Lower leg skin (tissue), 4 donors: ENCODE data around the gene NPDC1. TPM values are rescaled to one million over a fixed set of nuclear protein-coding genes. Genes with fewer than 3 reads are reported as not detected.

Source experiments
- DNase-seq, 2 donors: peaks; one replicate each; pipeline ENCODE4 v3.0.0-alpha.2; 2019; ENCODE audit warnings: low spot score in 2 of 2
- H3K4me3 ChIP-seq: fragments of 200-600 bp; sonication (generic); 2 replicates; pipeline ENCODE4 v1.5.1; 2017; ENCODE audit warnings: mild to moderate bottlenecking, low read depth; ENCODE audit not compliant: poor library complexity, severe bottlenecking
- POLR2A ChIP-seq, 2 donors: fragments of 450-650 bp; IDR thresholded peaks; one replicate each; pipeline ENCODE4 v1.6.1; 2016 to 2017; ENCODE audit warnings: antibody characterized with exemption in 2 of 2, mild to moderate bottlenecking in 1 of 2, moderate library complexity in 1 of 2
- WGBS, 2 donors: methylation state at CpG; one replicate each; pipeline ENCODE4 v1.1.5; 2018; 5-methylcytosine and 5-hydroxymethylcytosine counted together
- intact Hi-C: fragments of 100-400 bp; cut with DNase I; formaldehyde crosslinking; loops from one replicate; pipeline ENCODE4 v1.15.0; 2023; ENCODE audit warnings: low total_unique reads
- total RNA-seq, 4 donors: library from RNA; depleted of rRNA; stranded (reverse); fragments of >200 nt; gene quantifications; one replicate each; pipeline ENCODE4 v1.1.0, GENCODE V29; 2016
- TF ChIP-seq, protein P1 (sequence below), 3 donors: fragments of 450-650 bp; IDR thresholded peaks; one replicate each; pipeline ENCODE4 v1.5.1; 2016; ENCODE audit warnings: antibody characterized with exemption in 3 of 3, mild to moderate bottlenecking in 3 of 3, moderate library complexity in 2 of 3

NPDC1 gene, protein sequence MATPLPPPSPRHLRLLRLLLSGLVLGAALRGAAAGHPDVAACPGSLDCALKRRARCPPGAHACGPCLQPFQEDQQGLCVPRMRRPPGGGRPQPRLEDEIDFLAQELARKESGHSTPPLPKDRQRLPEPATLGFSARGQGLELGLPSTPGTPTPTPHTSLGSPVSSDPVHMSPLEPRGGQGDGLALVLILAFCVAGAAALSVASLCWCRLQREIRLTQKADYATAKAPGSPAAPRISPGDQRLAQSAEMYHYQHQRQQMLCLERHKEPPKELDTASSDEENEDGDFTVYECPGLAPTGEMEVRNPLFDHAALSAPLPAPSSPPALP
- total RNA-seq, result 10 to 100 TPM; 29.1 to 63.9 (median 56.1) TPM

GRCh38 chr9:137046088-137046787 is at the start of gene NPDC1:
Gene NPDC1, minus strand, starts transcription at chr9:137046177. Its CDS starts 188 bp downstream, at chr9:137045989.
- H3K4me3 ChIP-seq, result peak within 1 kb of the TSS; percentile 44
- intact Hi-C loops, result no loop called here
- DNase-seq, result no peak
- 0% methylated on average over 43 to 47 of the region's 57 CpGs for WGBS, 2 donors
- TF ChIP-seq POLR2A (IDR thresholded peaks at IDR 0.05), result no peak
- TF ChIP-seq, protein P1, sequence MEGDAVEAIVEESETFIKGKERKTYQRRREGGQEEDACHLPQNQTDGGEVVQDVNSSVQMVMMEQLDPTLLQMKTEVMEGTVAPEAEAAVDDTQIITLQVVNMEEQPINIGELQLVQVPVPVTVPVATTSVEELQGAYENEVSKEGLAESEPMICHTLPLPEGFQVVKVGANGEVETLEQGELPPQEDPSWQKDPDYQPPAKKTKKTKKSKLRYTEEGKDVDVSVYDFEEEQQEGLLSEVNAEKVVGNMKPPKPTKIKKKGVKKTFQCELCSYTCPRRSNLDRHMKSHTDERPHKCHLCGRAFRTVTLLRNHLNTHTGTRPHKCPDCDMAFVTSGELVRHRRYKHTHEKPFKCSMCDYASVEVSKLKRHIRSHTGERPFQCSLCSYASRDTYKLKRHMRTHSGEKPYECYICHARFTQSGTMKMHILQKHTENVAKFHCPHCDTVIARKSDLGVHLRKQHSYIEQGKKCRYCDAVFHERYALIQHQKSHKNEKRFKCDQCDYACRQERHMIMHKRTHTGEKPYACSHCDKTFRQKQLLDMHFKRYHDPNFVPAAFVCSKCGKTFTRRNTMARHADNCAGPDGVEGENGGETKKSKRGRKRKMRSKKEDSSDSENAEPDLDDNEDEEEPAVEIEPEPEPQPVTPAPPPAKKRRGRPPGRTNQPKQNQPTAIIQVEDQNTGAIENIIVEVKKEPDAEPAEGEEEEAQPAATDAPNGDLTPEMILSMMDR (IDR thresholded peaks at IDR 0.05), result peak in 1 of 3 donors; percentile 48

DNA sequence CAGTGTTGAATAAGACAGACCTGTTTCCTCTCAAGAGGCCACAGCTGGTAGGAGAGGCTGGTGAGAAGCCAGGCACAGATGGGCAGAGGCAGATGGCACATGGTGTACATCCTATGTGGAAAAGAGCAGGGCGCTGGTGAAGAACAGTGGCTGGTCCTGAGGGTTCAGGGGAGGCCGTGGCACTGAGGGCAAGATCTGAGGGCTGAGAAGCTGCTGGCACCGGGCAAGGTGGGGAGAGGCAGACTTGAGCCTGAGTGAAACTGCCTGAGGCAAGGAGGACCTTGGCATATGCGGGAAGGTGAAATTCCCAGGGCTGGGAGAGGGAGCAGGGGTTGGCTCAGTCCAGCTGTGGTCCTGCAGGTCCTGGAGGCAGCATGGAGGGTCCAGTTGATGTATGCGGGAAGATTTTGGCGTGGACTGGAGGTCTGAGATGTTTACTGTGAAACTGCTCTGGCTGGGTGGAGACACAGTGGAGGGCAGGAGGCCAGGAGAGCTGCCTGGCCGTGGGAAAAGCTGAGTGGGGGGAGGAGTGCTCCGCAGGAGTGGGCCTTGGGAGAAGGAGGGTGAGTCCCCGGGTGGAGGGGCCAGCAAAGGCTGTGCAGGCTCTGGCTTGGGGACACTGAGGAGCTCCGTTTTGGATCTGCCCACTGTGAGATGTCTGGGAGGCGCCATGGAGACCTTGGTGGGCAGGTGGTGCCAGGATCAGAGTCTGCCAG is 43.4 kb upstream of the NPDC1 start:
- DNase-seq, result no peak
- intact Hi-C loops, result no loop called here
- H3K4me3 ChIP-seq, result no peak overlapping the region
- 66 to 67% methylated on average over 11 of the region's 11 CpGs for WGBS, 2 donors
- TF ChIP-seq POLR2A (IDR thresholded peaks at IDR 0.05), result no peak
- TF ChIP-seq, protein P1 (IDR thresholded peaks at IDR 0.05), result no peak

GRCh38 chr9:137088121-137088520 is 42.1 kb upstream of the NPDC1 start:
- 75% methylated on average over 5 of the region's 5 CpGs for WGBS, 2 donors
- no peak for TF ChIP-seq POLR2A (IDR thresholded peaks at IDR 0.05)
- TF ChIP-seq, protein P1 (IDR thresholded peaks at IDR 0.05), result no peak
- DNase-seq, result no peak
- no peak overlapping the region for H3K4me3 ChIP-seq
- intact Hi-C loops, result no loop called here

- WGBS, 2 donors, result 13 to 15% methylated on average over 12 to 17 of the region's 22 CpGs
- DNase-seq, result no peak
- intact Hi-C loops, result no loop called here
- no peak for TF ChIP-seq POLR2A (IDR thresholded peaks at IDR 0.05)
- TF ChIP-seq, protein P1 (IDR thresholded peaks at IDR 0.05), result no peak
- peak overlapping the region; percentile 75 for H3K4me3 ChIP-seq
These were observed 41.5 kb upstream of the NPDC1 start for GRCh38 chr9:137087409-137087925.

- intact Hi-C loops, result no loop called here
- H3K4me3 ChIP-seq, result peak within 1 kb of the TSS; percentile 75
- TF ChIP-seq, protein P1 (IDR thresholded peaks at IDR 0.05), result no peak
- no peak for TF ChIP-seq POLR2A (IDR thresholded peaks at IDR 0.05)
- peak; percentile 98 to 99 for DNase-seq
- 0% methylated on average over 60 to 62 of the region's 101 CpGs for WGBS, 2 donors
These were observed 40.8 kb upstream of the NPDC1 start, which contains the start of gene MAN1B1 for GRCh38 chr9:137086531-137087408. Gene MAN1B1, plus strand, starts transcription at chr9:137086985. Its CDS starts 15 bp downstream, at chr9:137087000.
